AG09309 (cell line): Measurements from ENCODE around the gene PIGA.

Source experiments
- DNase-seq: peaks from one replicate; pipeline ENCODE4 v3.0.0-alpha.2; 2010; ENCODE audit warnings: low read depth
- H3K4me3 ChIP-seq: 2 replicates; pipeline ENCODE4 v1.5.1; 2011; ENCODE audit warnings: mild to moderate bottlenecking, low read depth, low read length, moderate library complexity; ENCODE audit not compliant: control insufficient read depth
- CTCF ChIP-seq: IDR thresholded peaks from 2 replicates; pipeline ENCODE4 v1.5.1; 2011; ENCODE audit warnings: mild to moderate bottlenecking, low read depth, low read length, inconsistent platforms; ENCODE audit not compliant: insufficient read depth, control insufficient read depth; ENCODE audit errors: missing control alignments

Gene PIGA

DNA sequence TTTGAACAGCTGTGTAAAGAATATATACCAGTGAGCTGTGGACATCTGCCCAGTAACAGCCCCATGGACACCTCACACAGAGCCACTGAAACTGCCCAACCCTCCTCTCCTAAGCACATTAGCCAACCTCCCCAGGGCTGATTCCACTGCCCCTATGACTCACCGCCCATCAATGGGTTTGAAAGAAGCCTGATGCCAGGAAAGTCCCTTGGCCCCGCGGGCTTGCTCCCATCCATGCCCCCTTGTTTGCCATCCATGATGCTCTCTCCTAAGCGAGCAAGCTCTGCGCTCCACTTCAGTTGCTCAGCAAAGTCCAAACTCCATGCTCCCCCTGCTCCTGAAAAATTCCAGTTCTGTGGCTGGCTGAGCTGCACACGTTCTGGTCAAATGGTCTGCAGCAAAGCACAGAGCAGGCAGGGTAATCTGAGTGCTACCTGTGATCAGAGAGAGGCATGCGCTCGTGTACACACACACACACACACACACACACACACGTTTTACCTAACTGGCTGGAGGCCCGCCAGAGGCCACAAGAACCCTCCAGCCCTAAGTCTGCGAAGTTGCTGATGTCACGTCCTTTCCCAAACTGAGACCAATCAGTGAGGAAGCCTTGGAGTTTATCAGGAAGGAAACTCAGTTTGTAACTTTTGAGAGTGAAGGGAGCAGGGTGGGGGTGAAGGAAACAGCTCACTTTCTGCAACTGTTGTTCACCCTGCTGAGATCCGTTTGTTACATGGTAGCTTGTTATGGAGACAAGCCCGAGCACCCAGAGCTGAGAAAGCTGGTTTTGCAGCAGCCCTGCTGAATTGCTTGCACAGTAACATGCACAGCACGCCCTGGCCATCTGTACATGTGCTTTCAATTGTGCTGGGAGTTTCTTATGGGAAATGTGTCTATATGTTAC is 65.5 kb downstream of the PIGA start, which contains the start of gene ASB9:
Gene ASB9, minus strand, starts transcription at position 466 of the 904 bp plus-strand sequence. Its CDS starts 209 bp downstream, at position 257.
- peak; percentile 10 for DNase-seq
- peak within 1 kb of the TSS; percentile 2; the same call in 1 of the 2 replicates for H3K4me3 ChIP-seq
- no peak for TF ChIP-seq CTCF
